GM12875 (cell line): Measurements from ENCODE around the gene RGS18.
"Not testable (repeated sequence)": the region's sequence is repeated elsewhere in the genome, so short reads cannot be mapped to it uniquely, and the experiment has no call there.

Experiments
- H3K4me3 ChIP-seq: one replicate; pipeline ENCODE4 v1.5.1; 2011; ENCODE audit warnings: low read depth, low read length, control low read depth
- TF ChIP-seq, protein P1 (sequence below): IDR thresholded peaks from 2 replicates; pipeline ENCODE4 v1.5.1; 2011; ENCODE audit warnings: low read depth, mild to moderate bottlenecking, control low read depth, inconsistent platforms, low read length, moderate library complexity, borderline replicate concordance; ENCODE audit not compliant: insufficient read depth

Gene RGS18

GRCh38 chr1:192224846-192225245 is 66.6 kb downstream of the RGS18 start:
- TF ChIP-seq, protein P1, sequence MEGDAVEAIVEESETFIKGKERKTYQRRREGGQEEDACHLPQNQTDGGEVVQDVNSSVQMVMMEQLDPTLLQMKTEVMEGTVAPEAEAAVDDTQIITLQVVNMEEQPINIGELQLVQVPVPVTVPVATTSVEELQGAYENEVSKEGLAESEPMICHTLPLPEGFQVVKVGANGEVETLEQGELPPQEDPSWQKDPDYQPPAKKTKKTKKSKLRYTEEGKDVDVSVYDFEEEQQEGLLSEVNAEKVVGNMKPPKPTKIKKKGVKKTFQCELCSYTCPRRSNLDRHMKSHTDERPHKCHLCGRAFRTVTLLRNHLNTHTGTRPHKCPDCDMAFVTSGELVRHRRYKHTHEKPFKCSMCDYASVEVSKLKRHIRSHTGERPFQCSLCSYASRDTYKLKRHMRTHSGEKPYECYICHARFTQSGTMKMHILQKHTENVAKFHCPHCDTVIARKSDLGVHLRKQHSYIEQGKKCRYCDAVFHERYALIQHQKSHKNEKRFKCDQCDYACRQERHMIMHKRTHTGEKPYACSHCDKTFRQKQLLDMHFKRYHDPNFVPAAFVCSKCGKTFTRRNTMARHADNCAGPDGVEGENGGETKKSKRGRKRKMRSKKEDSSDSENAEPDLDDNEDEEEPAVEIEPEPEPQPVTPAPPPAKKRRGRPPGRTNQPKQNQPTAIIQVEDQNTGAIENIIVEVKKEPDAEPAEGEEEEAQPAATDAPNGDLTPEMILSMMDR, result no peak

GRCh38 chr1:192225266-192225665 is 67.0 kb downstream of the RGS18 start:
- no peak overlapping the region for H3K4me3 ChIP-seq
- TF ChIP-seq, protein P1, result no peak

More at GRCh38 chr1:192224846-192225245, 66.6 kb downstream of the RGS18 start:
- no peak overlapping the region for H3K4me3 ChIP-seq

DNA sequence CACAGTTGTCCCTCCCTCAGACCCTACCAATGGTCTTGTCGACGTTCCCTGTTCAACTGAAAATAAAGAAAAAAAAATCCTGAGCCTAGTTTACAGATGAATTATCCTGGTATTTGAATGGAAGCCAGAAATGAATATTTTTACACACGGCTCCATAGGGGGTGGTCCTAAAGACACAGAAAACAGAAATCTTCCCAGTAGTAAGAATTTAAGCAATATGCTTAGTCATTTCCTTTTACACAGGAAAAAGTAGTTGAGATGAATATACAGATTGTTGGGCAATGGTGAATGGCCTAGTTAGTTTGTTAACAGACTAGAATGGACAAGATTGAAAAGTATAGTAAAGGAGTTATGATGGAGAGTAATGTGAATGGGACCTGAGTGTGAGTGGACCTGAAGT is 67.4 kb downstream of the RGS18 start:
- TF ChIP-seq, protein P1, result no peak
- H3K4me3 ChIP-seq, result no peak overlapping the region

GRCh38 chr1:192227330-192227729 is 69.1 kb downstream of the RGS18 start:
- H3K4me3 ChIP-seq, result no peak overlapping the region
- TF ChIP-seq, protein P1, result no peak

- not testable (repeated sequence) for H3K4me3 ChIP-seq
Measured at GRCh38 chr1:192227980-192228379, 69.7 kb downstream of the RGS18 start.

DNA sequence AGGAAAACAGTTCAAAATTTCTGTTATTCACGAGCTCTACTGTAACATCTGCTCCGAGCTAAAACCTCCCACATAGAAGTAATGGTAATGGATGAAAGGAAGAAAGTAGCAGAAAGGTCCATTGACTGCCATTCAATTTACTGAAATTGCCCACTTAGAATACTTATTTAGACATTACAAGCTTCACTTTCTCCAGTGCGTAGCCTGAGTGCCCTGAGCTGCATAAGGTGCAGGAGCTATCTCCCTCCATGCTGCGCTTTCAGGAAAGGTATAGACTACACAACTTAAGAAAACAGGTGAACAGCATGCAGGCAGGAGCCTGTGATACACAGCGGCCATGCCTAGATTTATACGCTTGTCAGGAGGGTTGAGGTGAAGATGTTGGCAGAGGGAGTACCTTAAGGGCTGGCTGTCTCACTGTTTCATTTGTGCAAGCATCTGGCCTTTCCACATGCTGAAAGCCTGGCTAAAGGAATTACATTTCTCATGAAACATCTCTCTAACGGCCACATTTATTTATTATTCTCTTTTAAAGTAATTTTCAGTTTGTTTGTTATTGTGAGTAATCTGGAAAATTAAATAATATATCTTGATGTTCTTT is 74.7 kb downstream of the RGS18 start:
- no peak overlapping the region for H3K4me3 ChIP-seq
- TF ChIP-seq, protein P1, result no peak

GRCh38 chr1:192235127-192235526 is 76.9 kb downstream of the RGS18 start:
- TF ChIP-seq, protein P1, result no peak
- no peak overlapping the region for H3K4me3 ChIP-seq
